K562 (cell line): ENCODE results near the gene CD44. TPM values are rescaled to one million over a fixed set of nuclear protein-coding genes. Genes with fewer than 3 reads are reported as not detected.

Source experiments
- ATAC-seq: fragments of 200-7000 bp; cut with Tn5 transposase; 3 replicates; pipeline ENCODE4 v1.9.1; 2020; ENCODE audit warnings: moderate library complexity
- BruUV-seq: library from RNA; stranded (reverse); fragments of 400-500 nt; replicated peaks from 2 replicates; lab custom pipeline; 2021; lab: Mats Ljungman, UMichigan
- CTCF ChIA-PET: fragments of 300-600 bp; formaldehyde crosslinking; extraction: SDS; loops from one replicate; lab custom pipeline; 2021; ENCODE audit warnings: low intra/inter-chr PET ratio; lab: Yijun Ruan, JAX
- POLR2A ChIA-PET: fragments of 300-600, 350-650 bp; sonication (Branson Sonifier 250); formaldehyde crosslinking; extraction: SDS; loops from one replicate; lab custom pipeline; 2021; ENCODE audit warnings: antibody characterized with exemption, inconsistent platforms; lab: Yijun Ruan, JAX
- DNase-seq, 4 experiments: peaks; one replicate each; pipeline versions ENCODE4 v3.0.0 to v3.0.0-alpha.2; 2011 to 2018; ENCODE audit warnings: low spot score in 3 of 4, mixed read lengths in 3 of 4; ENCODE audit errors: extremely low read depth in 1 of 4
- FAIRE-seq: peaks from 2 replicates; lab custom pipeline; 2011; peaks lifted over from hg19 to GRCh38; lab: Jason Lieb, UNC
- H2AFZ ChIP-seq: 2 replicates; pipeline ENCODE4 v1.6.0; 2011; ENCODE audit warnings: low read depth, low read length, control low read depth, inconsistent platforms
- H3K27ac ChIP-seq: fragments of 200-600 bp; 3 replicates; pipeline ENCODE4 v1.8.0; 2011; ENCODE audit warnings: low read depth, mild to moderate bottlenecking, control low read depth, inconsistent platforms, low read length, moderate library complexity, mixed read lengths; ENCODE audit errors: extremely low read depth
- H3K27me3 ChIP-seq, 2 experiments: fragments of 300-600 bp in 1 of 2; 2 replicates in 1 of 2; 3 replicates in 1 of 2; pipeline versions ENCODE4 v1.6.0 to v1.8.0; 2011; ENCODE audit warnings: inconsistent platforms in 2 of 2, low read length in 2 of 2, mild to moderate bottlenecking in 1 of 2, mixed read lengths in 1 of 2, moderate library complexity in 1 of 2; ENCODE audit not compliant: control insufficient read depth in 2 of 2, insufficient read depth in 2 of 2
- H3K36me3 ChIP-seq: fragments of 300-600 bp; 3 replicates; pipeline ENCODE4 v1.8.0; 2011; ENCODE audit warnings: mild to moderate bottlenecking, low read length, inconsistent platforms; ENCODE audit not compliant: control insufficient read depth, insufficient read depth
- H3K4me1 ChIP-seq, 2 experiments: fragments of 200-600 bp in 1 of 2; replicated peaks in 1 of 2; 2 replicates in 1 of 2; 3 replicates in 1 of 2; pipeline versions ENCODE4 v1.5.1 to v1.8.0; 2011; ENCODE audit warnings: inconsistent platforms in 2 of 2, low read length in 2 of 2, mild to moderate bottlenecking in 1 of 2, mixed read lengths in 1 of 2, moderate library complexity in 1 of 2; ENCODE audit not compliant: control insufficient read depth in 2 of 2, insufficient read depth in 2 of 2
- H3K4me2 ChIP-seq: 2 replicates; pipeline ENCODE4 v1.6.1; 2011; ENCODE audit warnings: low read length, control low read depth, inconsistent platforms, mixed read lengths; ENCODE audit not compliant: insufficient read depth
- H3K4me3 ChIP-seq: fragments of 200-600 bp; sonication (generic), shearing (Covaris generic); 2 replicates; pipeline ENCODE4 v1.5.1; 2016; ENCODE audit warnings: control low read depth, inconsistent platforms
- H3K79me2 ChIP-seq: fragments of 200-600 bp; 3 replicates; pipeline ENCODE4 v1.8.0; 2011; ENCODE audit warnings: low read length, inconsistent platforms; ENCODE audit not compliant: control insufficient read depth, insufficient read depth
- H3K9ac ChIP-seq, 2 experiments: 2 replicates each; pipeline versions ENCODE4 v1.6.0 to v1.6.1; 2011; ENCODE audit warnings: low read depth in 2 of 2, low read length in 2 of 2, control low read depth in 1 of 2, inconsistent platforms in 1 of 2, mild to moderate bottlenecking in 1 of 2, mixed read lengths in 1 of 2; ENCODE audit not compliant: insufficient read depth in 1 of 2
- H3K9me1 ChIP-seq: one replicate; pipeline ENCODE4 v1.6.0; 2011; ENCODE audit warnings: inconsistent platforms, mild to moderate bottlenecking, low read length, moderate library complexity; ENCODE audit not compliant: control insufficient read depth, insufficient read depth
- H3K9me3 ChIP-seq: replicated peaks from 2 replicates; pipeline ENCODE4 v1.5.1; 2011; ENCODE audit warnings: low read depth, low read length, inconsistent platforms; ENCODE audit not compliant: control insufficient read depth, insufficient read depth
- H4K20me1 ChIP-seq: replicated peaks from 2 replicates; pipeline ENCODE4 v1.6.1; 2011; ENCODE audit warnings: low read length, inconsistent platforms, mixed read lengths; ENCODE audit not compliant: control insufficient read depth, insufficient read depth
- NBN ChIP-seq: fragments of 450-650 bp; IDR thresholded peaks from 2 replicates; pipeline ENCODE4 v1.6.1; 2016; ENCODE audit warnings: low read depth, mild to moderate bottlenecking
- SREBF2 ChIP-seq: sonication (generic); formaldehyde crosslinking; IDR thresholded peaks from 2 replicates; pipeline ENCODE4 v1.4.0; 2020; ENCODE audit warnings: mild to moderate bottlenecking, missing genetic modification reagents
- ZNF121 ChIP-seq: sonication (generic); formaldehyde crosslinking; conservative IDR thresholded peaks from 2 replicates; pipeline ENCODE4 v1.8.0; 2022; ENCODE audit warnings: missing genetic modification reagents
- WGBS: fragments of 100-300 bp; shearing (Covaris generic); methylation state at CpG from one replicate; pipeline ENCODE4 v1.1.6; 2016; ENCODE audit warnings: low coverage, mixed read lengths; ENCODE audit not compliant: insufficient coverage; ENCODE audit errors: missing lambda C conversion rate; 5-methylcytosine and 5-hydroxymethylcytosine counted together
- in situ Hi-C: fragments of 300-500 bp; cut with MboI; formaldehyde crosslinking; loops from 4 replicates; pipeline ENCODE4 v1.15.0; 2018; ENCODE audit warnings: inconsistent platforms, mixed read lengths
- intact Hi-C: fragments of 100-400 bp; cut with micrococcal nuclease; formaldehyde crosslinking; loops from 2 replicates; pipeline ENCODE4 v1.14.2; 2022
- polyA plus RNA-seq, 8 experiments: library from polyadenylated mRNA; depleted of rRNA in 4 of 8; stranded (reverse) in 5 of 8; unstranded in 3 of 8; fragments of >200 nt; fragmentation: Nextera tagmentation in 2 of 8; fragmentation: Illumina TruSeq in 1 of 8; extraction: Ambion mirVana in 2 of 8; extraction: Trizol in 1 of 8; gene quantifications; 2 replicates each; pipeline versions ENCODE4 v1.2.1 to v1.2.3, GENCODE V29; 2011 to 2014; ENCODE audit warnings: inconsistent platforms in 1 of 8, missing spikeins in 1 of 8
- total RNA-seq, 7 experiments: library from RNA; depleted of rRNA in 6 of 7; stranded (reverse); fragments of >200 nt in 6 of 7; fragmentation: Illumina TruSeq in 2 of 7; extraction: Trizol in 2 of 7; gene quantifications; 2 replicates each; pipeline versions ENCODE4 v1.2.1 to v1.2.3, GENCODE V29; 2011 to 2021; ENCODE audit warnings: low replicate concordance in 1 of 7
- TF ChIP-seq, protein P1 (sequence below): fragments of 150-350 bp; conservative IDR thresholded peaks from 2 replicates; pipeline ENCODE4 v1.6.1; 2014; ENCODE audit warnings: low read length

CD44 gene
- total and polyA plus RNA-seq, 9 of the 15 experiments (the other 6 are each of a cell fraction or from before 2014, with no cell fraction given), result 1.2 to 13.9 (median 3.0) TPM

DNA sequence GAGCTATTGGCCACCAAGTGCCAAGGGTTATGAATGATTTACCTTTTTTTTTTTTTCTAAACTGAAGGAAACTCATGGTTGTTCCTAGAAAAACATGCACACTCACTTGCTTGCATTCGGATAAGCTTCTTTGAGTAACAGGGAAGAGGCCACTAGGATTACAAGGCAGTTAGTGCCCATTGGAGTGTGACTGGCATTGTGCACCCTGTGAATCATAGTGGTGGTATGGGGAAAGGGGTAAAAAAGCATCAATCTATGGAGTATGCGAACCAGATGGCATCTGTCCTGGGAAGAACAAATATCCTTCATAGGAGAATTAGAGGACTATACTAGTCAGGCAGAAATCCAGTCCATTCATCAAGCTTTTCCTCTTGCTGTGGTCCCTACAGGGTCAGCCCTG lies 24.2 kb downstream of the CD44 start:
- no peak overlapping the region for H2AFZ ChIP-seq
- CTCF ChIA-PET, result no interaction called here
- DNase-seq, result no peak
- H3K4me3 ChIP-seq, result no peak overlapping the region
- intact Hi-C loops (no loop called here), in situ Hi-C loops (no loop called here)
- H3K27ac ChIP-seq, result no peak overlapping the region
- BruUV-seq, result no TSS peak
- no peak overlapping the region for H3K9ac ChIP-seq
- H3K79me2 ChIP-seq, result no peaks in the 10 kb centered on the region
- no peak for FAIRE-seq
- H3K36me3 ChIP-seq, result no peaks in the 10 kb centered on the region
- no peaks in the 10 kb centered on the region for H3K9me1 ChIP-seq
- POLR2A ChIA-PET, result interaction anchor here (0.5 to 1.4 kb wide), 2 partner anchors 157 to 274 kb away, joined by 3 to 5 read pairs; no protein-coding TSS in a partner anchor
- H3K4me2 ChIP-seq, result no peak overlapping the region
- H4K20me1 ChIP-seq, result no peaks in the 10 kb centered on the region
- no peak for ATAC-seq
- H3K4me1 ChIP-seq, result peaks cover 0 to 3% of the 10 kb centered on the region in 2 experiments; a peak in 2 of 5 replicates
- TF ChIP-seq ZNF121 (CRISPR knock-in tag) (no peak), NBN (no peak), SREBF2 (CRISPR knock-in tag) (no peak)
- TF ChIP-seq, protein P1, sequence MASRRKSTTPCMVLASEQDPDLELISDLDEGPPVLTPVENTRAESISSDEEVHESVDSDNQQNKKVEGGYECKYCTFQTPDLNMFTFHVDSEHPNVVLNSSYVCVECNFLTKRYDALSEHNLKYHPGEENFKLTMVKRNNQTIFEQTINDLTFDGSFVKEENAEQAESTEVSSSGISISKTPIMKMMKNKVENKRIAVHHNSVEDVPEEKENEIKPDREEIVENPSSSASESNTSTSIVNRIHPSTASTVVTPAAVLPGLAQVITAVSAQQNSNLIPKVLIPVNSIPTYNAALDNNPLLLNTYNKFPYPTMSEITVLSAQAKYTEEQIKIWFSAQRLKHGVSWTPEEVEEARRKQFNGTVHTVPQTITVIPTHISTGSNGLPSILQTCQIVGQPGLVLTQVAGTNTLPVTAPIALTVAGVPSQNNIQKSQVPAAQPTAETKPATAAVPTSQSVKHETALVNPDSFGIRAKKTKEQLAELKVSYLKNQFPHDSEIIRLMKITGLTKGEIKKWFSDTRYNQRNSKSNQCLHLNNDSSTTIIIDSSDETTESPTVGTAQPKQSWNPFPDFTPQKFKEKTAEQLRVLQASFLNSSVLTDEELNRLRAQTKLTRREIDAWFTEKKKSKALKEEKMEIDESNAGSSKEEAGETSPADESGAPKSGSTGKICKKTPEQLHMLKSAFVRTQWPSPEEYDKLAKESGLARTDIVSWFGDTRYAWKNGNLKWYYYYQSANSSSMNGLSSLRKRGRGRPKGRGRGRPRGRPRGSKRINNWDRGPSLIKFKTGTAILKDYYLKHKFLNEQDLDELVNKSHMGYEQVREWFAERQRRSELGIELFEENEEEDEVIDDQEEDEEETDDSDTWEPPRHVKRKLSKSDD, result no peak
- H3K9me3 ChIP-seq, result no peaks in the 10 kb centered on the region
- 0% methylated on average over 2 of the region's 2 CpGs for WGBS
- peaks cover 0 to 4% of the 10 kb centered on the region in 2 experiments; a peak in 3 of 5 replicates for H3K27me3 ChIP-seq
